SU-DHL-6 (cell line): Measurements from ENCODE around the gene YTHDC1.

ENCODE experiments used
- CTCF ChIP-seq: fragments of 200-600 bp; sonication (generic); IDR thresholded peaks from one replicate; pipeline ENCODE4 v1.5.1; 2017; ENCODE audit warnings: antibody characterized with exemption, mild to moderate bottlenecking, low read length, moderate library complexity; ENCODE audit not compliant: insufficient read depth, poor library complexity, severe bottlenecking
- EZH2phosphoT487 ChIP-seq: fragments of 200-600 bp; sonication (generic), shearing (Covaris generic); conservative IDR thresholded peaks from 2 replicates; pipeline ENCODE4 v1.6.1; 2018; ENCODE audit warnings: mild to moderate bottlenecking, antibody characterized with exemption, low read length, moderate library complexity, mixed read lengths

GRCh38 chr4:68360231-68360968 lies 10.5 kb upstream of the YTHDC1 start:
- TF ChIP-seq CTCF (no peak), EZH2phosphoT487 (no peak)
